A549 (cell line): Measurements from ENCODE around the gene ENAH. TPM values are rescaled to one million over a fixed set of nuclear protein-coding genes. Genes with fewer than 3 reads are reported as not detected.

Experiments used
- ATAC-seq, 2 experiments: fragments of 200-7000 bp in 1 of 2; fragments of >200 bp in 1 of 2; cut with Nextera tagmentation in 1 of 2; cut with Tn5 transposase in 1 of 2; 3 replicates each; pipeline versions ENCODE4 v1.8.0 to v1.9.1; 2018 to 2020; ENCODE audit warnings: mild to moderate bottlenecking in 1 of 2, moderate library complexity in 1 of 2
- CTCF ChIA-PET: fragments of 300-600 bp; sonication (Branson Sonifier 250); formaldehyde crosslinking; extraction: SDS; loops from one replicate; lab custom pipeline; 2021; ENCODE audit warnings: antibody characterized with exemption, inconsistent platforms; lab: Yijun Ruan, JAX
- POLR2A ChIA-PET: fragments of 350-600 bp; formaldehyde crosslinking; extraction: SDS; loops from one replicate; lab custom pipeline; 2021; ENCODE audit warnings: antibody characterized with exemption, inconsistent platforms; lab: Yijun Ruan, JAX
- DNase-seq, 2 experiments: peaks; one replicate each; pipeline versions ENCODE4 v3.0.0 to v3.0.0-alpha.2; 2011 to 2016; ENCODE audit warnings: low read depth in 1 of 2, low spot score in 1 of 2
- FAIRE-seq: peaks from 2 replicates; lab custom pipeline; 2011; peaks lifted over from hg19 to GRCh38; lab: Jason Lieb, UNC
- H3K27ac ChIP-seq, 2 experiments: fragments of >200 bp; sonication (Bioruptor Twin); formaldehyde crosslinking; 3 replicates each; pipeline ENCODE4 v1.5.1; 2016 to 2017
- H3K4me1 ChIP-seq: fragments of >200 bp; sonication (Bioruptor Twin); formaldehyde crosslinking; 3 replicates; pipeline ENCODE4 v1.6.1; 2016
- H3K4me2 ChIP-seq: fragments of >200 bp; sonication (Bioruptor Twin); formaldehyde crosslinking; 3 replicates; pipeline ENCODE4 v1.6.1; 2016
- H3K4me3 ChIP-seq: fragments of >200 bp; sonication (Bioruptor Twin); formaldehyde crosslinking; 3 replicates; pipeline ENCODE4 v1.5.1; 2016
- H3K9me3 ChIP-seq: fragments of >200 bp; sonication (Bioruptor Twin); formaldehyde crosslinking; 3 replicates; pipeline ENCODE4 v1.6.1; 2016
- CHD2 ChIP-seq: fragments of 150-350 bp; IDR thresholded peaks from 2 replicates; pipeline ENCODE4 v1.6.1; 2014; ENCODE audit warnings: low read length; ENCODE audit not compliant: partially characterized antibody
- EHF ChIP-seq: fragments of 250-450 bp; sonication (Bioruptor Pico); IDR thresholded peaks from 2 replicates; pipeline ENCODE4 v1.5.0; 2020; ENCODE audit warnings: mild to moderate bottlenecking
- EHMT2 ChIP-seq: fragments of 200-600 bp; sonication (generic); IDR thresholded peaks from 2 replicates; pipeline ENCODE4 v1.6.1; 2016; ENCODE audit warnings: antibody characterized with exemption, low read depth, mild to moderate bottlenecking, moderate library complexity
- EP300 ChIP-seq, 2 experiments: fragments of >200 bp; sonication (Bioruptor Twin); formaldehyde crosslinking; IDR thresholded peaks; 2 replicates in 1 of 2; 3 replicates in 1 of 2; pipeline ENCODE4 v1.6.1; 2016 to 2017
- FOSL2 ChIP-seq, 2 experiments: fragments of 450-650 bp in 1 of 2; fragments of >200 bp in 1 of 2; sonication (Bioruptor Twin) in 1 of 2; formaldehyde crosslinking; IDR thresholded peaks; 2 replicates each; pipeline versions ENCODE4 v1.5.0 to v1.6.1; 2016 to 2020; ENCODE audit warnings: mild to moderate bottlenecking in 1 of 2, moderate library complexity in 1 of 2
- HOXA7 ChIP-seq: fragments of 250-450 bp; sonication (Bioruptor Pico); IDR thresholded peaks from 2 replicates; pipeline ENCODE4 v1.5.0; 2020; ENCODE audit warnings: mild to moderate bottlenecking, moderate library complexity
- HOXB13 ChIP-seq: fragments of 250-450 bp; sonication (Bioruptor Pico); IDR thresholded peaks from 2 replicates; pipeline ENCODE4 v1.5.0; 2020; ENCODE audit warnings: low read depth, mild to moderate bottlenecking, moderate library complexity
- HOXB5 ChIP-seq: fragments of 250-450 bp; sonication (Bioruptor Pico); IDR thresholded peaks from 2 replicates; pipeline ENCODE4 v1.5.0; 2020; ENCODE audit warnings: mild to moderate bottlenecking, moderate library complexity
- MAZ ChIP-seq: fragments of 150-350 bp; IDR thresholded peaks from 2 replicates; pipeline ENCODE4 v1.6.1; 2014; ENCODE audit warnings: antibody characterized with exemption, low read depth, low read length, borderline replicate concordance
- POLR2A ChIP-seq: IDR thresholded peaks from 2 replicates; pipeline ENCODE4 v1.6.1; 2012; ENCODE audit warnings: mild to moderate bottlenecking, low read length
- POLR2AphosphoS2 ChIP-seq: conservative IDR thresholded peaks from 2 replicates; pipeline ENCODE4 v1.6.1; 2012; ENCODE audit warnings: low read length, improper control_type of control experiment, inconsistent platforms
- RCOR1 ChIP-seq: fragments of 150-350 bp; IDR thresholded peaks from 2 replicates; pipeline ENCODE4 v1.6.1; 2014; ENCODE audit warnings: antibody characterized with exemption, low read length, low read depth
- RFX5 ChIP-seq: fragments of 450-650 bp; IDR thresholded peaks from 2 replicates; pipeline ENCODE4 v1.7.1; 2014; ENCODE audit warnings: antibody characterized with exemption, mild to moderate bottlenecking, moderate library complexity
- RNF2 ChIP-seq: fragments of 200-600 bp; sonication (generic); IDR thresholded peaks from 2 replicates; pipeline ENCODE4 v1.6.1; 2016; ENCODE audit warnings: low read depth, mild to moderate bottlenecking, antibody characterized with exemption, moderate library complexity, borderline replicate concordance
- TFCP2L1 ChIP-seq: fragments of 250-450 bp; sonication (Bioruptor Pico); IDR thresholded peaks from 2 replicates; pipeline ENCODE4 v1.5.0; 2021; ENCODE audit warnings: mild to moderate bottlenecking
- TP53 ChIP-seq: fragments of 250-450 bp; sonication (Bioruptor Pico); IDR thresholded peaks from 2 replicates; pipeline ENCODE4 v1.5.0; 2021; ENCODE audit warnings: mild to moderate bottlenecking, moderate library complexity
- WGBS: methylation state at CpG from one replicate; pipeline ENCODE4 v1.1.6; 2017; ENCODE audit errors: missing lambda C conversion rate; 5-methylcytosine and 5-hydroxymethylcytosine counted together
- polyA plus RNA-seq, 4 experiments: library from polyadenylated mRNA; depleted of rRNA in 3 of 4; stranded (reverse); fragments of >200 nt; fragmentation: RNase III in 1 of 4; extraction: RNeasy Plus Mini Kit Qiagen cat#74134 plus additional on column Dnase treatment in 1 of 4; gene quantifications; 2 replicates in 3 of 4; 3 replicates in 1 of 4; pipeline ENCODE4 v1.2.3, GENCODE V29; 2011 to 2017
- TF ChIP-seq, protein P1 (sequence below): fragments of 450-650 bp; IDR thresholded peaks from 2 replicates; pipeline ENCODE4 v1.6.1; 2014; ENCODE audit warnings: antibody characterized with exemption
- TF ChIP-seq, protein P2 (sequence below): fragments of 250-450 bp; sonication (Bioruptor Pico); IDR thresholded peaks from 2 replicates; pipeline ENCODE4 v1.5.0; 2020; ENCODE audit warnings: low read depth, mild to moderate bottlenecking, moderate library complexity

Gene ENAH
- polyA plus RNA-seq, 2 of the 4 experiments (the other 2 are of a cell fraction) = 142 to 155 TPM

DNA sequence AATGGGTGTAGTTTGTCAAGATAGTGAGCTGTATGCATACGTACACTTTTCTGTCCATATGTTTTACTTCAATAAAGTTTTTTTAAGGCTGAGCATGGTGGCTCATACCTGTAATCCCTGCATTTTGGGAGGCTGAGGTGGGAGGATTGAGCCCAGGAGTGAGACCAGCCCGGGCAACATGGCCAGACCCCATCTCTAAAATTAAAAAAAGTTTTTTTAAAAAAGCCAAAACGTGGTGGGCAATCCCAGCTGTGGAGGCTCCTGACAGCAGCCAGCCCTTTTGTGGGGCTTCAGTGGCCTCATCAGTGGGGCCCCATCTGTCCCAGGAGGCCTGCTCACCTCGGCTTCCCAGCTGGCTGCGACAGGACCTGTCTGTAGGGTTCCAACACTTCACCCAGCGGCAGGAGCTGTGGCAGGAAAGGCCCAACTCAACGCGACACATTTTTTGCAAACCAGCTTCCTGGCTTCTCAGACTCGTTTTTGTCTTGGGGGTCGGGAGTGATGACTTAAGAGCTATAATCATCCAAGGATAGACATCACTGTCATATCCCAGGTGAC is 168.2 kb downstream of the ENAH start (continued):
- no peak for TF ChIP-seq RCOR1
- no peak for TF ChIP-seq CHD2

DNA sequence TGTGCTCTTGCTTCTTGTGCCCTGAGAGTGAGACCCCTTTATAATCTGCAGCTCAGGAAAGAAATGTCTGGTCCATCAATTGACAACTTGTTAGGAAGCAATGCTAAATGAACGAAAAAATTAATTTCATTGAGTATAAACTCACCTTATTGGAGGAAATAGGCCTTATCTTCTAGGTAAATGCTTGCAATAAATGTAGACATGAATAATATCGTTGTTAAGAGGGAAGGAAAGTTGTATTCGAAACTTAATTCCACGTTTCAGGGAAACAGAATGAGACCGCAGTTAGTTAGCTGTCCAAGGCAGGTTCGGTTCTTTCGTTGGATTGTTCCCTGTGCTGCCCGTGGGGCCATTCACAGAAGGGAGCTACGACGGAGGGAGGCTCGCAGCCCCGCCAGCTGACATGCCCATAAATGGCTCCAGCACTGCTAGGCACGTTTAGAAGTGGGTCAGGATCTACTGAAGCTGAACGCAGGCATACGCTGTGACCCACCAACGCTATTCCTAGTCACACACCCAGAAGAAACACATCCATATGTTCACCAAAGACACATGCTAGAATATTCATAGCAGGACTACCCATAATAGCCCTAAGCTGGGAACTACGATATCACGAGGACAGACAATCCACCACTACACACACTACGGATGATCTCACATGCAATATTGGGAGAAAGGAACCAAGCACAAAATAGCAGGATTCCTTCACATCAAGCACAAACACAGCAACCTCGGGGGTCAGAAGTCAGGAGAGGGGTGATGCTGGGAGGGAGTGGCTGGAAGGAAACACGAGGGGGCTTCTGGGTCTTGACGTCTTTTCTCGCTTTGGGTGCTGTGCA is 168.9 kb downstream of the ENAH start:
- H3K9me3 ChIP-seq = no peaks in the 10 kb centered on the region
- 82% methylated on average over 23 of the region's 23 CpGs for WGBS
- FAIRE-seq (no peak), ATAC-seq (no peak), DNase-seq (no peak)
- ChIA-PET CTCF (interaction anchor here (1.1 to 24.4 kb wide), 7 partner anchors 9 to 490 kb away, joined by 3 to 429 read pairs (median 13); partner anchors contain the start of gene SRP9), POLR2A (interaction anchor here (1.4 kb wide), 1 partner anchor 24 kb away, joined by 4 read pairs; no protein-coding TSS in a partner anchor)
- no peak overlapping the region for H3K27ac ChIP-seq
- no peaks in the 10 kb centered on the region for H3K4me1 ChIP-seq
- no peak overlapping the region for H3K4me2 ChIP-seq
- no peak overlapping the region for H3K4me3 ChIP-seq
- TF ChIP-seq EP300 (IDR thresholded peaks at IDR 0.05) (no peak), RFX5 (no peak), HOXA7 (CRISPR knock-in tag) (no peak), POLR2AphosphoS2 (no peak), TP53 (CRISPR knock-in tag) (no peak)
- TF ChIP-seq, protein P1, sequence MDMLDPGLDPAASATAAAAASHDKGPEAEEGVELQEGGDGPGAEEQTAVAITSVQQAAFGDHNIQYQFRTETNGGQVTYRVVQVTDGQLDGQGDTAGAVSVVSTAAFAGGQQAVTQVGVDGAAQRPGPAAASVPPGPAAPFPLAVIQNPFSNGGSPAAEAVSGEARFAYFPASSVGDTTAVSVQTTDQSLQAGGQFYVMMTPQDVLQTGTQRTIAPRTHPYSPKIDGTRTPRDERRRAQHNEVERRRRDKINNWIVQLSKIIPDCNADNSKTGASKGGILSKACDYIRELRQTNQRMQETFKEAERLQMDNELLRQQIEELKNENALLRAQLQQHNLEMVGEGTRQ = no peak

DNA sequence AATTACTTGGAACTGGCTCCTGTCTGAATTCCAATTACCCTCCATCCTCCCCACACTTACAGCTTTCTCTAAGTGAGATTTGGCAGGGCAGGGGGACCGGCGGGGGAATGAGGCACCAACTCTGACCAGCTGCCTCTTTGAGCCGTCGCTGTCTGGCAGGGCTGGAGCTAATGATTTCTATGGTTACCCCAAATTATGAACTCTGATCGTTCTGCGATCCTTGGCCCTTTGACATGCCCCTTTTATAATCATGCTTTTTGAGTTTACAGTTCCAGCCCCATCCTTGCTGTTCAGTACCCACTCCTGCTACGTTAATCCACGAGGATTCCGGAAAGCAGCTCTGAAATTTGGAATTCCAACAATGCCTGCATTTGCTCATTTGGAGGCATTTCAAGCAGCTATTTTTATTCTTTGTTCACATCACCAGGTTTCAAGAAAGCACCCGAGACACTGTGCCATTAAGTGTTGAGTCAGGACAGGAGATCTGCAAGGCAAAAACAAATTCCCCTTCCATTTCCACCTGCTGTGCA is 170.4 kb downstream of the ENAH start:
- ChIA-PET POLR2A (interaction anchor here (1.8 kb wide), 1 partner anchor 171 kb away, joined by 4 read pairs; the partner anchor contains the start of gene ENAH), CTCF (interaction anchor here (0.7 to 24.4 kb wide), 21 partner anchors 7 to 863 kb away, joined by 3 to 429 read pairs (median 6); partner anchors contain the start of genes EPHX1 and SRP9)
- H3K4me2 ChIP-seq = no peak overlapping the region
- FAIRE-seq (no peak), ATAC-seq (no peak), DNase-seq (no peak)
- no peak for TF ChIP-seq MAZ
- TF ChIP-seq TFCP2L1 (CRISPR knock-in tag) = no peak
- TF ChIP-seq HOXB5 = no peak
- no peak for TF ChIP-seq FOSL2 (IDR thresholded peaks at IDR 0.05)
- no peak for TF ChIP-seq FOSL2 (CRISPR knock-in tag; IDR thresholded peaks at IDR 0.05)
- 76% methylated on average over 10 of the region's 10 CpGs for WGBS
- H3K4me3 ChIP-seq = no peak overlapping the region
- H3K9me3 ChIP-seq = no peaks in the 10 kb centered on the region
- no peaks in the 10 kb centered on the region for H3K4me1 ChIP-seq
- no peak overlapping the region for H3K27ac ChIP-seq

DNA sequence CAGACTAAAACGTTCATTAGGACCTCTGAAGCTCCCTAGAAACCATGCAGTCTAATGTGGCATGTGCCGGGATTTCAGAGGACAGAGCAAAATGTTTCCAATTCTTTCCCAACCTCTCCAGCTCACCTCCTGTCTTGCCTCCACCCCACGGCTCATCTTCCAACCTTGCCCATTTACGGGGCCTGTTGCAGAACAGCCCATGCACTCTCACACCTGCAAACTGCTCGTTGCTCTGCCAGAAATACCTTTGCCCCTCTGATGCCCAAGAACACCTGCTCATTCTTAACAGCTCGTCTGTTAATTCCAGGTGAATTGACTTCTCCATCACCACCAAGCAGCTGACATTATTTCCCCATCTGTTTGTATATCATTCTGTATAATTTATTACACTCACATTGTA is 171.2 kb downstream of the ENAH start:
- Histone ChIP-seq H3K9me3 (no peaks in the 10 kb centered on the region), H3K4me1 (no peaks in the 10 kb centered on the region)
- TF ChIP-seq EHMT2 (no peak), HOXB13 (CRISPR knock-in tag) (no peak), EHF (CRISPR knock-in tag) (no peak), POLR2AphosphoS2 (no peak), RNF2 (no peak), POLR2A (no peak)
- TF ChIP-seq, protein P2, sequence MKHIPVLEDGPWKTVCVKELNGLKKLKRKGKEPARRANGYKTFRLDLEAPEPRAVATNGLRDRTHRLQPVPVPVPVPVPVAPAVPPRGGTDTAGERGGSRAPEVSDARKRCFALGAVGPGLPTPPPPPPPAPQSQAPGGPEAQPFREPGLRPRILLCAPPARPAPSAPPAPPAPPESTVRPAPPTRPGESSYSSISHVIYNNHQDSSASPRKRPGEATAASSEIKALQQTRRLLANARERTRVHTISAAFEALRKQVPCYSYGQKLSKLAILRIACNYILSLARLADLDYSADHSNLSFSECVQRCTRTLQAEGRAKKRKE = no peak
- TF ChIP-seq, protein P1 = no peak
- TF ChIP-seq, all 56 proteins: peak for 0
- ATAC-seq = no peak
- H3K27ac ChIP-seq = no peak overlapping the region
- no peak overlapping the region for H3K4me2 ChIP-seq
- ChIA-PET POLR2A (interaction anchor here (1.8 kb wide), 1 partner anchor 171 kb away, joined by 4 read pairs; the partner anchor contains the start of gene ENAH), CTCF (interaction anchor here (0.8 to 24.4 kb wide), 25 partner anchors 6 to 506 kb away, joined by 3 to 429 read pairs (median 5); partner anchors contain the start of genes EPHX1 and SRP9)
- no peak for FAIRE-seq
- no peak for DNase-seq
- 41% methylated on average over 6 of the region's 6 CpGs for WGBS
- H3K4me3 ChIP-seq = no peak overlapping the region
